Stimulated activated CD4-positive, alpha-beta T cell treated with anti-CD3 and anti-CD28 coated beads, Interleukin-4, amount 100 ng/mL, for 48 hours (primary cell): ENCODE measurements around the gene TMEM255B.
"Not testable (repeated sequence)": the region's sequence is repeated elsewhere in the genome, so short reads cannot be mapped to it uniquely, and the experiment has no call there.

Experiments used
- DNase-seq, 2 donors: peaks; one replicate each; pipeline ENCODE4 v3.0.0-alpha.2; 2020; ENCODE audit warnings: low read depth in 2 of 2

Gene TMEM255B

GRCh38 chr13:113817860-113818691 lies 59.0 kb downstream of the TMEM255B start:
- no peak for DNase-seq

DNA sequence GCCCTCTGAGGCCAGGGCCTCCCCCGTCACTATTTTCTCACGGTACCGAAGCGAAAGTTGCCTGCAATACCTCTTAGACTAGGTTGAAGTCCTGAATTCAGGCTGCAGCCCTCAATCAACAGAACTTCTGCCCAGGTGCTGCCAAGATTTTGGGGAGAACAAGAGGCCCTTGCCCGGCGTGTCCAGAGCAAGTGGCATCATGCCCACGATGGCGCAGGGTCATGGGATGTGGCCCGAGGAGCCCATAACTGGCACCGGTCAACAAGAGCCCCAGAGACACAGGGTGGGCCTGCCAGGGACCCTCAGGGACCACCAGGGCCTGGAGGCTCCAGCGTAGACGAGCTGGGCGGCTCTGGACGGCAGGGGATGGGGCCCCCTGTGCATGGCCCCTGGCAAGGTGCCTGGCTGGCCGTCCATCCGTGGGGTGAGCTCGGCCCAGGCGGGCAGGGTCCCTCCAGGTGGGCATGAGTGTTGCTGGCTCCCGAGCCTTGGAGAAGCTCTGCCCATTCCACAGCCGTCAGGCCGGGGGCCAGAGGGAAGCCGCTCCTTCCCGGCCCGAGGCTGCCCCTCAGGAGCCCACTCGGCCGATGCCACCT lies 59.8 kb downstream of the TMEM255B start:
- no peak for DNase-seq

- DNase-seq, result no peak
Observed at GRCh38 chr13:113819341-113819730, 60.3 kb downstream of the TMEM255B start.

DNA sequence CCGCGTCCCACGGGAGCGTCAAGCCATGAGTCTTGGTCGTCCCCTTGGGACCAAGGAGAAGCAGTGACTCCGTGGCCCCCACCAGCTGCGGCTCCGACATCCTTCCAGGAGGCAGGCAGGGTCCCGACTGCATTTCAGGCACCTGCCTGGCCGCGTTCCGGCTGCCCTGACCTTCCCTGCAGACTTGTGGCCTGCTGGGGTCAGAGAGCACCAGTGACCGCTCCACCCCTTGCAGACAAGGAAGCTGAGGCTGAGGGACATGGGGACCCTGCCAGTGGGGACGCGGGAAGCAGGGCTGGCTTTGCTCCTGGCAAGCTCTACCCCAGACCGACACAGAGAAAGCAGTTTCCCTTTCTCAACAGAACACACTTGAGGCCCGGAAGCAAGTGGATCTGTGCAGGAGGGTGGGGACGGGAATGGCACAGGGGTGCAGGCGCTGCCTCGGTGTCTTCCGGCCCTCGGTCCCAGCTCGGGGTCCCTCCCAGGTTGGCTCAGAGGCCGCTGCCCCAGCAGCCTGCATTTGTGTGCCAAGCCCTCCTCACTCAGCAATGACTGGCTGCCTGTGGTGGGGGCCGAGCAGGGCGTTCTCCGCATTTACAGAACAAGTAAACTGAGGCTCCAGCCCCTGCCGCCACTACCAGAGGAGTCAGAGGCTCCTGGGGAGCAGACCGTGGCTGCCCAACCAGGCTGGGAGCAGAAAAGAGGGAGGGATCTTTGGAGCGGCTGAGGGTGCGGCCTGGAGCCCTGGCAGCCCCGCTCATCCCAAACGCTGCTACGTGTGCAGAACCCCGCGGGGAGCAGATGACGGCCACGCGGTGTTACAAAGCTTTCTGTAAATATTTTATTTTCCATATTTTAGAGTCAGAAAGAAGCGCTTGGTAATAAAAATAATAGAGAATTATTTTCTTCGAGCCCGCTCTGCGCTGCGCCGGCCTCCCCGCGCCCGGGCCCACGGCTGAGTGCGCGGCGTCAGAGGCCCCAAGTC lies 61.0 kb downstream of the TMEM255B start:
- no peak for DNase-seq

DNA sequence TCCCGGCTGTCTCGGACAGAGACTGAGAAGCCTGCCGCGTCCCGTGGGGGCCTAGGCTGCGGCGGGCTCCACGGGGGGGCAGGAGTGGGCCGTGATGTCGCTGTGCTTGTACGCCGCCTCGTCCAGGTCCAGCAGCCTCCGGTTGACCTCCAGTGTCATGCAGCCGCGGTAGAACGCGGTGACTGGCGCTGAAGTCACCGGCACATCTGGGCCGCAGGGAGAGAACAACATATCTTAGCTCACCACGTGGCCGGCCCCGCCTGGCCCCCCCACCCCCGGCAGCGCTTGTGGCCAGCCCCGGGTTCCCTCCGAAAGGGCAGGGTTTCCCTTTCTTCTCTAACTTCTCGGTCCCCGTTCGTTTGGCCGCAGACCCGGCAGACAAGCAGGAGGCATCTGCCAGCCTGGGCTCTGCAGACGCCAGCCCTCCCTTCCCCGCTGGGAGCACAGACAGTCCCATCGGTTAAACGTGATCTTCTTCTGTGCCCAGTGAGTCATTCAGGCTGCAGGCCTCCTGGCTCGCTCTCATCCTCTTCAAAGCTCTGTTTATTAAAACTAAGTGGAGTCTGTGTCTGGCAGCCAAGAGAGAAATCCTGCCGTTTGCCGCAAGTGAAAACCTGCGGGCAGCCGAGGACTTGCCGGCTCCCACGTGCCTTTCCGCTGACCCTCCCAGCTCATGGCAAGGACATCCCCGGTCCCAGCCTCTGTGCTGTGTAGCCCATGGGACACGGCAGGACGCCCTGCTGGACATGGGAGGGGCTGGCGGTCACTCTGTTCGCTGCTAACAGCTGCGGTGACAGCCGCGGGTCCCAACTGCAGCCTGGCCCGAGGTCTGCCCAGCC lies 62.0 kb downstream of the TMEM255B start:
- no peak for DNase-seq

DNA sequence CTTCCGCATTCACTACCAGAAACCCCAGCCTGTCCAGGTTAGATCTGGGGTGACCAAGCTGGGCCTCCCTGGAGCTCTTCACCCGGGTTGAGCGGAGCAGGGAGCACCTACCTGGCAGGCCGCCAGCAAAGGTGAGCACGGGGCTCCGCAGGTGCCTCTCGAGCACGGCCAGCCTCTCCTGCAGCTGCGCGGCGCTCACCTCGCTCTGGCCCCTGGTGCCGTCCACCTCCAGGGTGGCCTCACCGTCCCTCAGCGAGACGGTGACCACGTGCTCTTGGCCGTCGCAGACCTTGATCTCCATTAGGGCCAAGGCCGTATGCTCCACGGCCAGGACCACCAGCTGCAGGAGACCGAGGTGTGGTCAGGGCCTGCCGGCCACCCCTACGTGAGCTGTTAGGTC lies 62.8 kb downstream of the TMEM255B start:
- DNase-seq, result no peak

DNA sequence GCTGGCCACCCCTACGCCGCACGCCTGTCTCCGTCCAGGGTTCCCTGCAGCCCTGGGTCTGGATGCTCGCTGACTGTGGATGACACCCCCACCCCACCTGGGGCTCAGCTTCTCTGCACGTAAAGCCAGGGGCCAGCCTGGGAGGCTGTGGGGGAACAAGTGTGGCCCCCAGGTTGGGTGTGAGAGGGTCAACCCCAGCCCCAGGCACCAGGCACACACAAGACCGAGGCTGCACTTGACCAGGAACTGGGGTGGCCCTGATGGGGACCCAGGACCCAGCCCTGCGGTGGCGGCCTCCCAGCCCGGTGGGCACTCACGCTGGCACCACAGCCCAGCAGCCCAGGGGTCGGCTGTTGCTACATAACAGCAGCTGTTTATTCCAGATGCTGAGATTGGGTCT lies 63.2 kb downstream of the TMEM255B start:
- no peak for DNase-seq

- no peak for DNase-seq
Observed at GRCh38 chr13:113822956-113823744, 64.1 kb downstream of the TMEM255B start.

GRCh38 chr13:113823771-113824170 lies 64.7 kb downstream of the TMEM255B start:
- DNase-seq, result no peak

DNA sequence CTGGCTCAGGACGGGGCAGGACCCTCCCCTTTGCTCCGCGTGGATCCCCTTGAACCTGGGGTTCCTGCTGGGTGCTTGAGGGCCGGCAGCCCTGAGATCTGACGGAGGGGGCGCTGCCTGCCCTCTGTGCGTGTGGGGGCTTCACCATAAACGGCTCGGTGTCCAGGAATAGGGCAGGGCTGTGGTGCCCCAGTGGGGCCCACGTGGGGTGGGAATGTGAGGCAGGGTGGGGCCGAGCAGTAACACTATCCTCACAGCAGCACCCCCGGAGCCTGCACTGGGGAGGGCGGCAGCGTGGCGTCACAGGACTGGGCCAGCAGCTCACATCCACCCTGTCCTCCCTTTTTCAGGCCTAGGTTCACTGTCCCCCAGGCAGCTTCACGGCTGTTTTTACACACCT lies 66.8 kb downstream of the TMEM255B start:
- DNase-seq, result no peak

DNA sequence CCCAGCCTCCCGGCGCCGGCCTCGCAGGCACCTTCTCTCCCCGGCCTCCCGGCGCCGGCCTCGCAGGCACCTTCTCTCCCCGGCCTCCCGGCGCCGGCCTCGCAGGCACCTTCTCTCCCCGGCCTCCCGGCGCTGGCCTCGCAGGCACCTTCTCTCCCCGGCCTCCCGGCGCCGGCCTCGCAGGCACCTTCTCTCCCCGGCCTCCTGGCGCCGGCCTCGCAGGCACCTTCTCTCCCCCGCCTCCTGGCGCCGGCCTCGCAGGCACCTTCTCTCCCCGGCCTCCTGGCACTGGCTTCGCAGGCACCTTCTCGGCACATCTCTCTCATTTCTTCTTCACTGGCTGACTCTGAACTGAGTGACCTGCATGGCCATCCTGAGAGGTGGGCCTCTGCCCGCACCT lies 67.4 kb downstream of the TMEM255B start:
- not testable (repeated sequence) for DNase-seq

DNA sequence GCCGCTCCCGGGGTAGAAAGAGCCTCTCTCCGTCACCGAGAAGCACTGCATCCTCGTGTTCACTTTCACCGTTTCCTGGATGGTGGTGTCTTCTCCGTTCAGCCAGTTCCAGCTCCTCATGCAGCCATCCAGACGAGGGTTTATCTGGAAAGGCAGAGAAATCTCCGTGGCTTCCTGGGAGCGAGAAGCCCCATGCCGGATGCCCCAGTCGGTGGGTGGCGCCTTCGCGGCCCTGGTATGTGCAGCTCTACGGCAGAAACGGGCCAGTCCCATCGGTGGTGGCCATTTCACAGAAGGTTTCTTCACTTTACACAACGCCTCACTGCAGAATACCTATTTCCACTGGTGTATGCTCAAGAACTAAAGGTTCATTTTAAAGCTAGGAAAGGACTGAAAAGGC lies 68.0 kb downstream of the TMEM255B start:
- no peak for DNase-seq

DNA sequence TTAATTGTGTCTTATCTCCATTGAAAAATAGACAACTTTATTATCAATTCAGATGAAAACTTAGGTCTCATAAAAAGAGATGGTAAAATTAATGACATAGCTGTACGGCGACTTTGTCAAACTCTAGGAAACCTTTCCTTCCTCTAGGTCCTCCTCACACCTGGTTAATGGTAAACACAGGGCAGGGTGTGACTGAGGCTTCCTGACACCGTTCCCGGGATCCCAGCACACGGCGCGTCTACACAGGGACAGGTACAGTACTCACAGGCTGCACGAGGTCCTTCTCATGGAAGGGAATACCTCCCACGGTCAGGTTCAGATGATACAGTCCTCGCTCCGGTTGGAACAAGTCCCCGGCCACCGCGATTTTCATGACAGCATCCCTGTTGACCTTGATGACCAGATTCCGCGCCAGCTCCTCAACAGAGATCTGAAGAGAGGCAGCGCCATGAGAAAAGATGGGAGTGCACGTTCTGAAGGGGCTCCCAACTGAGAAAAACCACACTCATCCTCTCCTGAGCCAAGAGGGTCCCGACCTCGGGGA lies 69.3 kb downstream of the TMEM255B start:
- no peak for DNase-seq

DNA sequence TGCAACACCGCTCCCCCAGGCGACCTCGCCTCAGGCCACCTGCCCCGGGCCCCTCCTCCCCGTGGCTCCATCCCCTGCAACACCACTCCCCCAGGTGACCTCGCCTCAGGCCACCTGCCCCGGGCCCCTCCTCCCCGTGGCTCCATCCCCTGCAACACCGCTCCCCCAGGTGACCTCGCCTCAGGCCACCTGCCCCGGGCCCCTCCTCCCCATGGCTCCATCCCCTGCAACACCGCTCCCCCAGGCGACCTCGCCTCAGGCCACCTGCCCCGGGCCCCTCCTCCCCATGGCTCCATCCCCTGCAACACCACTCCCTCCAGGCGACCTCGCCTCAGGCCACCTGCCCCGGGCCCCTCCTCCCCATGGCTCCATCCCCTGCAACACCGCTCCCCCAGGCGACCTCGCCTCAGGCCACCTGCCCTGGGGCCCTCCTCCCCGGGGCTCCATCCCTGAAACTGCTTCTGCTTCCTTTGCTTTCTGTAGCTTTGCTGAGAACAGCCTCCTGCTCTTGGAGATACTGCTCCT lies 71.5 kb downstream of the TMEM255B start:
- DNase-seq, result not testable (repeated sequence)

- no peak for DNase-seq
Observed at GRCh38 chr13:113831061-113831460, 72.0 kb downstream of the TMEM255B start.

GRCh38 chr13:113832205-113832604 lies 73.2 kb downstream of the TMEM255B start:
- DNase-seq, result no peak

- DNase-seq, result no peak
Observed at GRCh38 chr13:113832631-113833030, 73.6 kb downstream of the TMEM255B start.

DNA sequence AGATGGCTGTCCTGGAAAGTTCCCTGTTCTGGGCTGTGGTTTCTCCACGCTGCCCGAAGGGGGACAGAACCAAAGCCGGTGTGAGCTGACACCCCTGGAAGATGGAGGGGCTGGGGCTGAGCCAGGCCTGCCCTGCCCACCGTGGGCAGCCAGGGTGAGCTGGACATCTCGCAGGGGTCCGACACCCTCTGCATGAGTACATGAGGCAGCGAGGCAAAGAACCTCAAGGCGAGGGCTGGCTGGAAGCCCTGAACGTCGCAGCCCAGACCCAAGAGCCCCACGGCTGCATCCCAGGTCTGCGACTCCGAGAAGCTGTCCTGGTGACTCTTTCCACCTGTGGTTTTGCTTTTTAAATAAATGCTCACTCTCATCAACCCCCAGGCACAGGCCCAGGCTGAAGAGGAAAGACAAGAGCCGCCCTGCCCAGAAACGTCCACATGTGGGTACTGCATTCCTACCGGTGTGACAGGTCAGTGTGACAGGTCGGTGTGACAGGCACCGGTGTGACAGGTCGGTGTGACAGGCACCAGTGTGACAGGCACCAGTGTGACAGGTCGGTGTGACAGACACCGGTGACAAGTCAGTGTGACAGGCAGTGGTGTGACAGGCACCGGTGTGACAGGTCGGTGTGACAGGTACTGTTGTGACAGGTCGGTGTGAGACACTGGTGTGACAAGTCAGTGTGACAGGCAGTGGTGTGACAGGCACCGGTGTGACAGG lies 74.2 kb downstream of the TMEM255B start:
- DNase-seq, result no peak

- not testable (repeated sequence) for DNase-seq
Observed at GRCh38 chr13:113834006-113834405, 75.0 kb downstream of the TMEM255B start.
